Left kidney (tissue), 2 donors: Measurements from ENCODE around the gene CLCF1. TPM values are rescaled to one million over a fixed set of nuclear protein-coding genes. Genes with fewer than 3 reads are reported as not detected.

ENCODE experiments used
- DNase-seq: peaks from one replicate; pipeline ENCODE4 v3.0.0-alpha.2; 2013
- polyA plus RNA-seq: library from polyadenylated mRNA; unstranded; fragments of 120-200 nt; gene quantifications from one replicate; pipeline ENCODE4 v1.2.1, GENCODE V29; 2013; ENCODE audit not compliant: insufficient read length

CLCF1 gene
- polyA plus RNA-seq, 1 donor: 7.0 TPM

- DNase-seq: no peak
These were observed 17.0 kb downstream of the CLCF1 start for GRCh38 chr11:67356387-67356863.

- no peak for DNase-seq
These were observed 17.5 kb downstream of the CLCF1 start for GRCh38 chr11:67355794-67356386.

GRCh38 chr11:67355023-67355793 is 18.2 kb downstream of the CLCF1 start:
- no peak for DNase-seq

- no peak for DNase-seq
These were observed 19.0 kb downstream of the CLCF1 start for GRCh38 chr11:67354075-67355022.

- peak; percentile 93 for DNase-seq
These were observed 19.9 kb downstream of the CLCF1 start, which contains the start of gene POLD4 for GRCh38 chr11:67353317-67354074. TSS of gene POLD4 (minus strand) at chr11:67353546. CDS start at chr11:67353399, 147 bp downstream.

- DNase-seq: no peak
These were observed 20.7 kb downstream of the CLCF1 start for GRCh38 chr11:67352546-67353316.

- no peak for DNase-seq
These were observed 22.0 kb downstream of the CLCF1 start for GRCh38 chr11:67351275-67352005.

- DNase-seq: no peak
These were observed 23.4 kb downstream of the CLCF1 start for GRCh38 chr11:67349928-67350465.

DNA sequence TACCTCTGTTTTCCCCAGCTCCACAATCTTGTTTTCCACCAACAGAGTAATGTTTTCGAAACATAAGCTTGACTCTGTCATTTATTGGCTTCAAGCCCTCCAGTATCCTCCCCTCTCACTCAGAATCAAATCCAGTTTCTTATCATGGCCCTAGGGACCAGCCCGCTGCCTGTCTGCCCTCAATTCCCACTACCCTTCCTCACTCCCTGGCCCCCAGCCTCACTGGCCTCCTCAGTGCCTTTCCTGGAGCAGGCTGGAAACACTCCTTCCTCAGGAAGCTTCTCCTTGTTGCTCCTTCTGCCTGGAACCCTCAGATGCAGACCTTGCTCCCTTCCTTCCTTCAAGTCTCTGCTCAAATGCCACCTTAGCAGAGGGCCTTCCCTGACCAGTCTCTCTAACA is 23.9 kb downstream of the CLCF1 start:
- no peak for DNase-seq

DNA sequence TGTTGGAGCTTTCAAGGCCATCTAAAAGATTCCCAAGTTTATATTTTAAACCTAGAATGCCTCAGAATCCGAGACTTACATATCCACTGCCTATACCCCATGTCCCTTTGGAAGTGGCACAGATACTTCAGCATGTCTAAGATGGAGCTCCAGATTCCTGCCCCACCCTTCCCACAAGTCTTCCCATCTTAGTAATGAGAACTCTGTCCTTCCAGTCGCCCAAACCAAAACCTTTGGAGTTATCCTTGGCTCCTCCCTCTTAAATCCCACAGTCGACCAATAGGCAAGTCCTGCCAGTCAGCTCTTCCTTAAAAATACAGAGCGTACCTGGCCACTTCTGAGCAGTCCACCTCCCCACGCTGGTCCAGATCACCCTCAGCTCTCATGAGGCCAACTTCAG is 24.4 kb downstream of the CLCF1 start:
- DNase-seq: no peak

GRCh38 chr11:67347964-67348749 is 25.2 kb downstream of the CLCF1 start:
- DNase-seq: no peak

DNA sequence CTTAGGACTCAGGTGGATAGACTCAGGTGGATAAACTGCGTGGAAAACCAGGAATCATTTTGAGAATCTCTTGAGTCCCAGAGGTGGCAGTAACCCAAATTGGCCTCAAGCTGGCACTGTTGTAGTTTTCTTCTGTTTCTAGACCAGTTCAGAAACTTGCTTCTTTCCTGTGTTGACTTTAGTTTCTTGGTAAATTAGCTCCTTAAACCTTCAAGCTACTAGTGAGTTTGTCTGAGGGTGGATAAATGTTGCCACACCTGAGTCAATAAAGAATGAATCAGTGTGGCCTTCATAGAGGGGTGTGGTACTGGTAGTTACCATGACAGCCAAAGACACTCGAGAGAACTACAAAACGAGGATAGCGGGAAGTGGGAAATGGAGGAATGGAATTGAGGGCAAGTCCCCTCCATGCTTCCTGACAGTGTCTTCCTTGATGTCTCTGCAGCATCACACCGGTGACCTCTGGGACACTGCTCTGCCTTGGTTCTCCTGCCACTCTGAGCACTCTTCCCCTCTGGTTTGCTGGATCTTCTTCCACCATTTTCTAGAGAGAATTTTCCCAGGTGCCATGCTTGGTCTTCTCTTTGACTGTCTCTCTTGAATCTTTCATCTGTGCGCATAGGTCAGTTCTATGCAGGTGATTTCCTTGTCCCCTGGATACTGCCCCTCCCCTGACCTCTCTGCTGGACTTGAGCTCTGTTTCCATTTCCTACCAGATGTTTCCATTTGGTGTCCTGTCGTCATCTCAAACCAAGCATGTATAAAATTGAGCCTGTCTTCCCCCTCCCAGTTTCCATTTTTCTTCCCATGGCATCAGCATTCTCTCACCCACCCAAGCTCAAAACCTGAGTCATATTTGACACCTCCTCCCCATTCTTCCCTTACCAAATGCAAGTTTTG is 27.2 kb downstream of the CLCF1 start:
- DNase-seq: no peak

- no peak for DNase-seq
These were observed 28.0 kb downstream of the CLCF1 start for GRCh38 chr11:67345247-67345919.

GRCh38 chr11:67344264-67344663 is 29.1 kb downstream of the CLCF1 start:
- DNase-seq: no peak

DNA sequence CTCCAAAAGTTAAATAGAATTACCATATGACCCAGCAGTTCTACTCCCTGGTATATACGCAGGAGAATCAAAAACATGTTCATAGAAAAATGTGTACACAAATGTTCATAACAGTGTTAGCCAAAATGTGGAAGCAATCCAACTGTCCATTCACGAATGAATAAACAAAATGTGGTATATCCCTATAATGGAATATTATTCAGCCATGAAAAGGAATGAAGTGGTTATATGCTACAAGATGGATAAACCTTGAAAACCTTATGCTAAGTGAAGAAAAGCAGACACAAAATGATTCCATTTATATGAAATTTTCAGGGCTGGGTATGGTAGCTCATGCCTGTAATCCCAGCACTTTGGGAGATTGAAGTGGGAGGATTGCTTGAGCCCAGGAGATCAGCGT is 36.1 kb downstream of the CLCF1 start:
- no peak for DNase-seq

- no peak for DNase-seq
These were observed 41.2 kb downstream of the CLCF1 start for GRCh38 chr11:67332081-67332691.

- no peak for DNase-seq
These were observed 49.9 kb downstream of the CLCF1 start for GRCh38 chr11:67323526-67323925.
